Esophagus muscularis mucosa (tissue), 4 donors: ENCODE data around the gene UNC119B. TPM values are rescaled to one million over a fixed set of nuclear protein-coding genes. Genes with fewer than 3 reads are reported as not detected.

ENCODE experiments used
- DNase-seq: peaks from one replicate; pipeline ENCODE4 v3.0.0-alpha.2; 2017; ENCODE audit errors: extremely low spot score
- H3K27ac ChIP-seq, 4 donors: fragments of 200-600 bp; sonication (generic); replicated peaks in 1 of 4; 1 replicate in 3 of 4; 2 replicates in 1 of 4; pipeline ENCODE4 v1.5.1; 2016 to 2019; ENCODE audit warnings: mild to moderate bottlenecking in 1 of 4
- H3K27me3 ChIP-seq, 4 donors: fragments of 200-600 bp; sonication (generic); one replicate each; pipeline versions ENCODE4 v1.5.1 to v1.6.0; 2016 to 2019
- H3K36me3 ChIP-seq, 4 donors: fragments of 200-600 bp; sonication (generic); one replicate each; pipeline ENCODE4 v1.5.1; 2016 to 2019
- H3K4me1 ChIP-seq, 4 donors: fragments of 200-600 bp; sonication (generic); one replicate each; pipeline ENCODE4 v1.5.1; 2016 to 2019
- H3K4me3 ChIP-seq, 4 donors: fragments of 200-600 bp; sonication (generic); 1 replicate in 2 of 4; 2 replicates in 2 of 4; pipeline ENCODE4 v1.5.1; 2016 to 2019; ENCODE audit warnings: mild to moderate bottlenecking in 4 of 4, moderate library complexity in 1 of 4
- H3K9me3 ChIP-seq, 4 donors: fragments of 200-600 bp; sonication (generic); 1 replicate in 3 of 4; 2 replicates in 1 of 4; pipeline ENCODE4 v1.5.1; 2016 to 2019
- CTCF ChIP-seq, 3 experiments: fragments of 200-600 bp in 2 of 3; fragments of 450-650 bp in 1 of 3; sonication (generic) in 2 of 3; IDR thresholded peaks; one replicate each; pipeline ENCODE4 v1.5.1; 2017 to 2019; ENCODE audit warnings: antibody characterized with exemption in 3 of 3, mild to moderate bottlenecking in 2 of 3, moderate library complexity in 1 of 3
- EP300 ChIP-seq: sonication (generic); formaldehyde crosslinking; IDR thresholded peaks from one replicate; pipeline ENCODE4 v1.6.1; 2017; ENCODE audit warnings: antibody characterized with exemption
- POLR2A ChIP-seq: fragments of 450-650 bp; IDR thresholded peaks from one replicate; pipeline ENCODE4 v1.6.1; 2017; ENCODE audit warnings: antibody characterized with exemption, moderate library complexity, mild to moderate bottlenecking, low read depth
- POLR2AphosphoS5 ChIP-seq, 2 donors: sonication (generic); formaldehyde crosslinking; IDR thresholded peaks; one replicate each; pipeline ENCODE4 v1.6.1; 2017; ENCODE audit warnings: antibody characterized with exemption in 2 of 2
- WGBS: methylation state at CpG from one replicate; pipeline ENCODE4 v1.1.5; 2018; 5-methylcytosine and 5-hydroxymethylcytosine counted together
- intact Hi-C: fragments of 100-400 bp; cut with DNase I; formaldehyde crosslinking; loops from one replicate; pipeline ENCODE4 v1.15.1; 2023
- total RNA-seq, 4 donors: library from RNA; depleted of rRNA; stranded (reverse); fragments of >200 nt; gene quantifications; one replicate each; pipeline versions ENCODE4 v1.1.0 to v1.2.1, GENCODE V29; 2016

The UNC119B gene
- total RNA-seq, 4 donors from 2014 or later, result 20.0 to 30.8 (median 28.5) TPM

- Histone ChIP-seq H3K9me3 (no peaks in the 10 kb centered on the region), H3K4me1 (peaks cover 14 to 19% (median 18%) of the 10 kb centered on the region in 4 donors), H3K4me3 (no peak overlapping the region), H3K27me3 (no peaks in the 10 kb centered on the region), H3K27ac (no peak overlapping the region), H3K36me3 (peaks cover 0 to 38% (median 20%) of the 10 kb centered on the region in 4 donors)
- no peak for TF ChIP-seq POLR2A
- no peak for TF ChIP-seq EP300
- no peak for TF ChIP-seq CTCF (IDR thresholded peaks at IDR 0.05)
- TF ChIP-seq POLR2AphosphoS5 (IDR thresholded peaks at IDR 0.05), result no peak
- WGBS, result 92% methylated on average over 7 of the region's 7 CpGs
- DNase-seq, result no peak
- intact Hi-C loops, result no loop called here
Measured at GRCh38 chr12:120758798-120759590, 48.7 kb downstream of the UNC119B start.

GRCh38 chr12:120759591-120760348, 49.5 kb downstream of the UNC119B start:
- Histone ChIP-seq H3K4me3 (no peak overlapping the region), H3K27me3 (no peaks in the 10 kb centered on the region), H3K27ac (no peak overlapping the region), H3K4me1 (peaks cover 14 to 19% (median 18%) of the 10 kb centered on the region in 4 donors), H3K36me3 (peaks cover 4 to 46% (median 27%) of the 10 kb centered on the region in 4 donors), H3K9me3 (no peaks in the 10 kb centered on the region)
- 84% methylated on average over 26 of the region's 27 CpGs for WGBS
- intact Hi-C loops, result no loop called here
- no peak for DNase-seq
- TF ChIP-seq POLR2A, result no peak

- TF ChIP-seq EP300, result no peak
- TF ChIP-seq CTCF (IDR thresholded peaks at IDR 0.05), result no peak
- TF ChIP-seq POLR2A, result no peak
- no peak for TF ChIP-seq POLR2AphosphoS5 (IDR thresholded peaks at IDR 0.05)
- Histone ChIP-seq H3K9me3 (no peaks in the 10 kb centered on the region), H3K4me1 (peaks cover 14 to 19% (median 18%) of the 10 kb centered on the region in 4 donors), H3K36me3 (peaks cover 10 to 54% (median 35%) of the 10 kb centered on the region in 4 donors), H3K27ac (peak overlapping the region; percentile 52 to 72 (median 64)), H3K4me3 (no peak overlapping the region), H3K27me3 (no peaks in the 10 kb centered on the region)
- peak; percentile 72 for DNase-seq
- WGBS, result 90% methylated on average over 19 of the region's 21 CpGs
- intact Hi-C loops, result no loop called here
Measured at GRCh38 chr12:120760349-120761254, 50.3 kb downstream of the UNC119B start.

- peak overlapping the region; percentile 52 to 72 (median 64) for H3K27ac ChIP-seq
- H3K36me3 ChIP-seq, result peaks cover 18 to 63% (median 45%) of the 10 kb centered on the region in 4 donors
- no peaks in the 10 kb centered on the region for H3K9me3 ChIP-seq
- intact Hi-C loops, result no loop called here
- no peaks in the 10 kb centered on the region for H3K27me3 ChIP-seq
- TF ChIP-seq EP300, result peak; percentile 34
- no peak for TF ChIP-seq CTCF (IDR thresholded peaks at IDR 0.05)
- TF ChIP-seq POLR2A, result no peak
- TF ChIP-seq POLR2AphosphoS5 (IDR thresholded peaks at IDR 0.05), result peak; percentile 52 to 67
- H3K4me1 ChIP-seq, result peaks cover 14 to 19% (median 18%) of the 10 kb centered on the region in 4 donors
- no peak overlapping the region for H3K4me3 ChIP-seq
- peak; percentile 45 for DNase-seq
- whole genome bisulfite sequencing, result 55% methylated on average over 9 of the region's 9 CpGs
Measured at GRCh38 chr12:120761519-120761934, 51.3 kb downstream of the UNC119B start.
